GM21786 (cell line): ENCODE data around the gene MYO18B.

ENCODE experiments used
- ATAC-seq: cut with Tn5 transposase; IDR thresholded peaks from one replicate; pipeline ENCODE4 v1.9.1; 2021; ENCODE audit not compliant: unreplicated experiment

MYO18B gene

GRCh38 chr22:25935266-25936058, 193.5 kb downstream of the MYO18B start:
- no peak for ATAC-seq

- ATAC-seq: no peak
These were observed 196.2 kb downstream of the MYO18B start for GRCh38 chr22:25938151-25938550.

GRCh38 chr22:25939384-25939783, 197.4 kb downstream of the MYO18B start:
- ATAC-seq: no peak

- no peak for ATAC-seq
These were observed 198.5 kb downstream of the MYO18B start for GRCh38 chr22:25940479-25940878.

- no peak for ATAC-seq
These were observed 199.5 kb downstream of the MYO18B start for GRCh38 chr22:25941365-25941960.

- ATAC-seq: no peak
These were observed 200.3 kb downstream of the MYO18B start for GRCh38 chr22:25942115-25942855.

GRCh38 chr22:25942856-25943411, 200.9 kb downstream of the MYO18B start:
- ATAC-seq: no peak

GRCh38 chr22:25950111-25950510, 208.1 kb downstream of the MYO18B start:
- no peak for ATAC-seq

GRCh38 chr22:25953276-25953675, 211.3 kb downstream of the MYO18B start:
- no peak for ATAC-seq

- no peak for ATAC-seq
These were observed 211.9 kb downstream of the MYO18B start for GRCh38 chr22:25953919-25954318.

- no peak for ATAC-seq
These were observed 213.3 kb downstream of the MYO18B start for GRCh38 chr22:25955323-25955722.

GRCh38 chr22:25956801-25957200, 214.8 kb downstream of the MYO18B start:
- no peak for ATAC-seq

- ATAC-seq: no peak
These were observed 218.1 kb downstream of the MYO18B start for GRCh38 chr22:25959818-25960774.

GRCh38 chr22:25961699-25962098, 219.7 kb downstream of the MYO18B start:
- no peak for ATAC-seq

GRCh38 chr22:25962711-25963110, 220.7 kb downstream of the MYO18B start:
- ATAC-seq: no peak

GRCh38 chr22:25964961-25965730, 223.2 kb downstream of the MYO18B start:
- ATAC-seq: no peak

- ATAC-seq: no peak
These were observed 224.5 kb downstream of the MYO18B start for GRCh38 chr22:25966448-25966913.

- ATAC-seq: no peak
These were observed 227.3 kb downstream of the MYO18B start for GRCh38 chr22:25969286-25969685.

- no peak for ATAC-seq
These were observed 227.9 kb downstream of the MYO18B start for GRCh38 chr22:25969901-25970300.
